Adipose tissue (tissue), 3 donors: ENCODE measurements around the gene FGR. TPM values are rescaled to one million over a fixed set of nuclear protein-coding genes. Genes with fewer than 3 reads are reported as not detected.

Source experiments
- H3K27ac ChIP-seq: one replicate; pipeline ENCODE4 v1.5.1; 2013; ENCODE audit warnings: low read depth, low read length
- WGBS, 3 donors: extraction: QIAGEN DNeasy Blood & Tissue Kit; methylation state at CpG; one replicate each; pipeline ENCODE4 v1.1.7; 2013; 5-methylcytosine and 5-hydroxymethylcytosine counted together
- polyA plus RNA-seq, 3 donors: library from polyadenylated mRNA; stranded (reverse); fragments of 200-250 nt; gene quantifications; one replicate each; pipeline ENCODE4 v1.2.3, GENCODE V29; 2013
- donor health status: healthy with polysubstance abuse.
- donor health status: Bipolar disorder and iron deficiency.
- donor health status: healthy.

The FGR gene
- polyA plus RNA-seq, 3 donors, result 4.2 to 39.8 (median 33.9) TPM

DNA sequence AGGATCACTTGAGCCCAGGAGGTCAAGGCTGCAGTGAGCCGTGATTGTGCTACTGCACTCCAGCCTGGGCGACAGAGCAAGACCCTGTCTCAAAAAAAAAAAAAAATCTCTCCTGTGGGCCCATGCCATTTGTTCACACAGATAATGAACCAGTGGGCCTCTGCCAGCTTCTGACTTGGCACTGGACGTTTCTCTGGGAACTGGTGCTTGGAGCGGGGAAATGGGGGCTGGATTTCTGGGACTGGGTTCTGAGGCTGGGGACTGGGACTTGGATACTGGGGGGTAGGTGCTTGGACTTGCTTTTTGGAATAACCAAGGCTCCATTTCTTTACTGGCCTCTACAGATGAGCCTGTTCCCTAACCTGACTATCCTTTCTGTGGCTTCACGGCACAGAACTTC is 27.3 kb upstream of the FGR start:
- 71 to 82% (median 82%) methylated on average over 5 of the region's 5 CpGs for WGBS, 3 donors
- no peak overlapping the region for H3K27ac ChIP-seq

DNA sequence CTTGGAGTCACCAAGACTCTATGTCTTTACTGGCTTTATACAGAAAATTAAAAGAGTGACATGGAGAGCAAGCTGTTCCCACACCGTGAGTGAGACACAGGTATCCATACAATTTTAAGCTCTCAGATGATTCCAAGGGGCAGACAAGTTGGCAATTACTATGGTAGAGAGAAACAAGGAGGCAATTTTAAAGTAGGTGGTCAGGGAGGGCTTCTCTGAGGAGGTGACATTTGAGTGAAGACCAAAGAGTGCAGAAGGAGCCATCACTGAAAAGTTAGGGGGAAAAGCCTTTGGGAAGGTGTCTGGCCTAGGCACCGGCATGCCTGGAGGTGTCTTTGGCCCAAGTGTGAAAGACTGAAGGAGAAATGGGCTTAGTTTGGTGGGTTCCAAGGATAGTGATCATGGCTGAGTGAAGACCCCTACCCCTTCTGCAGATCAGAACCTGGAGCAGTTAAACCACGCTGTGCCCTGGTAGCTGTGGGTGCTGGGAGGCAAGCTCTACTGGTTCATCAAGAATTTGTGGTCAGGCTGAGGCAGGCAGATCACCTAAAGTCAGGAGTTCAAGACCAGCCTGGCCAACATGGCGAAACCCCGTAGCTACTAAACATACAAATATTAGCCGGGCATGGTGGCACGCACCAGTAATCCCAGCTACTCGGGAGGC is 26.6 kb upstream of the FGR start:
- 93 to 99% (median 96%) methylated on average over 8 of the region's 8 CpGs for WGBS, 3 donors
- H3K27ac ChIP-seq, result no peak overlapping the region

DNA sequence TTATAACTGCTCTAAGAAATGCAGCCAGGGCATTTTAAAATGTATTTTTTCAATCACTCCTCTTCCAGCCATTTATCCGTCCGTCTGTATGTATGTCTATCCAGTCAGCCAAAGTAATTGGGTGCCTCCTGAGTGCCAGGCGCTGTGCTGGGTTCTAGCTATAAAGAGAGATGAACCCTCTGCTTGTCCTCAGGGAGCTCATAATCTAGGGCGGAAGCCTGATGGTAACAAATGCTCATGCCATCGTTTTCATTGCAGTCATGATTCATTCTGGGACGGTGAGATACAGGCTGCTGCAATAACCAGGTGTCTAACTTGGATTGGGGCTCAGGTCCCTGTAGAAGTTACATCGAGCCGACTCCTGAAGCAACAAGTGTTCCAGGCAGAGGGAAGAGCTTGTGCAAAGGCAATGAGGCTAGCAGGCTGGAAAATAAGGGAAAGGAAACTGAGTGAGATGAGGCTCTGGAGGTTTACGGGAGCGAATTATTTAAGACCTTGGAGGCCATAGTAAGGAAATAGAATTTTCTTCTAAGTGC is 25.4 kb upstream of the FGR start:
- 52 to 55% (median 53%) methylated on average over 10 of the region's 10 CpGs for WGBS, 3 donors

GRCh38 chr1:27659497-27660299 is 24.7 kb upstream of the FGR start:
- 6% methylated on average over 69 to 78 of the region's 78 CpGs for WGBS, 3 donors
- H3K27ac ChIP-seq, result peak overlapping the region; percentile 0

More for the DNA sequence above, 25.4 kb upstream of the FGR start:
- H3K27ac ChIP-seq, result no peak overlapping the region

DNA sequence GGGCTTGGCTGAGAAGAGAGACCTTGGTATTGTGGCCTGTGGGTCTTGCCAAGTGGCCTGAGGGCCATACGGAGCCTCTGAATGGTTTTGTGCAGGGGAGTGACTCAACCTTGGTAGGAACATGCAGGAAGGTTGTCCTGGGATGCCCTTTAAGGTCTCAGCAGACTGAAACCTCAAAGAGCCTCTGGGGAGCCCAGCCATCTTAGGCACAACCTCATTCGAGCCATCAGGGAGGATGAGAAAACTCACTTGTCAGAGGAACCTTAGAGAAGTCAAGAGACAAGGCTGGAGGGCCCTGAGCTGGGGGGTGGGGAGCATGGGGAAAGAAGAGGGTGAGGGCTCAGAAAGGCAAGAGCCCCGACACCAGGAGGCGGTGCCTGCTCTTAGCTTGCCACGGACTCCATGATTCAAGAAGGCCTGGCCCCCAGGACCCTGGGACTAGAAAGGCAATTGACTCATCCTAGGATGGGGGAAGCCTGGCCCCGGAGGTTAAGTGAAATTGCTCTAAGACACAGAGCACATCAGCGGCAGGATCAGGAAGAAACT is 24.0 kb upstream of the FGR start:
- peak overlapping the region; percentile 0 for H3K27ac ChIP-seq
- 41 to 65% (median 42%) methylated on average over 7 of the region's 7 CpGs for WGBS, 3 donors

DNA sequence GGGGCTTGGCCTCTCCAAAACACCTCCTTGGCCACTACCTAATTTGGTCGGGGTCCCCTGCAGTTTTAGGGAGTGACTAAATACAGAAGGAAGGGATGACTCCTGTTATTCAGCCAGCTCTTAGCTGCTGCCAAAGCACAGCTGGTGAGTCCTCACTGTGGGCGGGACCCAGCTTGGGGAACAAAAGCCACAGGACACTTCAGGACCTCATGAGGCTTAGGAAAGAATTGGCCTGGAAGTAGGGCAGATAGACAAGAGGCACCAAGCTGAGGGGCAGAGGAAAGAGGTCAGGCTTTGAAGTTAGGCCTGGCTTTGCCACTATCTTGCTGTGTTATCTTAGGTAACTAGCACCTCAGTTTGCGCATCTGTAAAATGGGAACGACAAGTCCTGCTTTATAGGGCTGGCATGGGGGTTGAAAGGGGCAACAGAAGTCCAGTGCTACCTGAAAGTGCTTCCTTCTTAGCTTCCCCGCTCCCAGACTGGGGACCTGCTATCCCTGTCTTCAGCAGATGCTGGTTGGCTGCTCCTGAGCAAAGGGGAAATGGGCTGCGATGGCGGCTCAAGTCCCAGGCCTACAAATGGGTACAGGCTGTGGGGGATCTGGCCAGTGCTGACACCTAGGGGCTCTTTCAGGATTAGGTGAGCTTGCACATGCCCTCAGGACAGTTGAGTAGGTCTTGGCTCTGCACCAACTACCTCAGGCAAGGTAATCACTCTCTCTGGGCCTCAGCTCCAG is 21.3 kb upstream of the FGR start:
- WGBS, 3 donors, result 73 to 90% (median 77%) methylated on average over 7 of the region's 7 CpGs
- H3K27ac ChIP-seq, result no peak overlapping the region

GRCh38 chr1:27655151-27655937 is 20.4 kb upstream of the FGR start:
- no peak overlapping the region for H3K27ac ChIP-seq
- 54 to 67% (median 65%) methylated on average over 11 of the region's 11 CpGs for WGBS, 3 donors

- H3K27ac ChIP-seq, result no peak overlapping the region
- WGBS, 3 donors, result 85 to 92% (median 87%) methylated on average over 5 of the region's 5 CpGs
Observed at GRCh38 chr1:27652111-27652864, 17.3 kb upstream of the FGR start.

DNA sequence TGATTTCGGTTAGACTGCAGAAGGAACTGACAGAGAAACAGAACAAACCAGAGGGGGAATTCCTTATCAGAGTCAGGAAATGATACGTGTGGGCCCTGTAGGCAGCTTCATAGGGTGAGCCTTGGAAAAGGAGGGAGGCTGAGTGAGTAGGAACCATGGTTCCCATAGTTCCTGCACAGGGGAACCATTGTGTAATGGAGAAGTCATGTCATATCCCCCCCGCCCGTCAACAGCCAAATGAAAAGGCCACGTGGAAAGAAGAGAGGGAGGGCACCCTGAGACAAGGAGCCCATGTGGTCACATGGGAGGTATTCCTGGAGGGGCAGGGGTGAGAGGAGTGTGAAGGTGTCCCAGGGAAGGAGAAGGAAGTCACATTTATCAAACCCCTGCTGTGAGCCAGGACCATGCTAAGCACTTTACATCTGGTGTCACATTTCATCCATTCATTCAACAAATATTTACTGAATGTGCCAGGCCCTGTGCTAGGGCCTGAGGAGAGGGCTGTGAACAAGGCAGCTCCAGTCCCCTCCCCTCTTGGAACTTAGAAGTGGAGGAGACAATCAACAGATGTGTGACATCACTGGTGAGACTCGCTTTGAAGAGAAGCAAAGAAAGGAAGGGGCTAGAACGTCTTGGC is 15.7 kb upstream of the FGR start:
- 27 to 52% (median 32%) methylated on average over 7 of the region's 7 CpGs for WGBS, 3 donors
- no peak overlapping the region for H3K27ac ChIP-seq

DNA sequence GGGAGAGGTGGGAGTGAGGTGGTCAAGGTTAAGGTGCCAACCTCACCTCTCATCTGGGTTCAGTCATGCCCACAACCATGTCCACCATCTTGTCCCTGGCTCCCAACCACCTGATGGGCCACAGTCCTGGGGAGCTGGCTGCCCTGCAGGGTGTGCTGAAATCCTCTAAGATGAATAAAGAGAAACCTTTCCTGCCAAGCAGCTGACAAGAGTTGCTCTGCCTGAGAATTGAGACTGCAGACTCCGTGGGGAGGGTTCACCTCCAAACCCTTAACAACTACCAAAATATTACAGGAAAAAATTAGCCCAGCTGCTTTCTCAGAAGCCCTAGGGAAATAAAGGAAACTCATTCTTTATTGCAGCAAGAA is 15.2 kb upstream of the FGR start:
- no peak overlapping the region for H3K27ac ChIP-seq
- WGBS, 3 donors, result 29 to 71% (median 39%) methylated on average over 1 of the region's 1 CpG

- no peak overlapping the region for H3K27ac ChIP-seq
- 87 to 88% (median 88%) methylated on average over 11 of the region's 11 CpGs for WGBS, 3 donors
Observed at GRCh38 chr1:27649306-27649635, 14.3 kb upstream of the FGR start.

DNA sequence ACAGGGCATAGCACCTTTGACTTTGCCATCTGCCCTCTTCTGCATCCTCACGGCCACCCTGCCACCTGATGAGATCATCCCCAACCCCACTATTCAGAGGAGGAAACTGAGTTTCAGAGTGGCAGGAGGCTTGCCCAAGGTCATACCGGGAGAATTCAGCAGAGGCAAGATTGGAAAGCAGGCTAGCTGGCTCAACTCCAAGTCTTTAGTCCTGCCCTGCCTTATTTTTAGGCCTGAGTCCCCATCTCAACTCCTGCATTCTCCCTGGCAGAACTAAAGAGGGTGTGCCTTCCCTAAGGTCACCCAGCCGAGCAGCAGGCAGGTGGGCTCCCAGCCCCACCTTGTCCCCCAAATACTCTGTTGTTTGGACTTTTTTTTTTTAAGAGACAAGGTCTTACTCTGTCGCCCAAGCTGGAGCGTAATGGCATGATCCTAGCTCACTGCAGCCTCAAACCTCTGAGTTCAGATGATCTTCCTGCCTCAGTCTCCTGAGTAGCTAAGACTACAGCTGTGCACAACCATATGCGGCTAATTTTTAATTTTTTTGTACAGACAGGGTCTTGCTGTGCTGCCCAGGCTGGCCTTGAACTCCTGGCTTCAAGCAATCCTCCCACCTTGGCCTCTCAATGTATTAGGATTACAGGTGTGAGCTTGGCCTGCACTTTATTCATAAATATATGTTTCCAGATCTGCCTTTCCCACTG is 13.8 kb upstream of the FGR start:
- WGBS, 3 donors, result 65 to 73% (median 65%) methylated on average over 6 of the region's 6 CpGs
- no peak overlapping the region for H3K27ac ChIP-seq

- 88 to 97% (median 89%) methylated on average over 5 of the region's 5 CpGs for WGBS, 3 donors
- no peak overlapping the region for H3K27ac ChIP-seq
Observed at GRCh38 chr1:27647328-27647727, 12.3 kb upstream of the FGR start.

- WGBS, 3 donors, result 77 to 80% (median 80%) methylated on average over 8 of the region's 8 CpGs
- H3K27ac ChIP-seq, result no peak overlapping the region
Observed at GRCh38 chr1:27646676-27647075, 11.7 kb upstream of the FGR start.

DNA sequence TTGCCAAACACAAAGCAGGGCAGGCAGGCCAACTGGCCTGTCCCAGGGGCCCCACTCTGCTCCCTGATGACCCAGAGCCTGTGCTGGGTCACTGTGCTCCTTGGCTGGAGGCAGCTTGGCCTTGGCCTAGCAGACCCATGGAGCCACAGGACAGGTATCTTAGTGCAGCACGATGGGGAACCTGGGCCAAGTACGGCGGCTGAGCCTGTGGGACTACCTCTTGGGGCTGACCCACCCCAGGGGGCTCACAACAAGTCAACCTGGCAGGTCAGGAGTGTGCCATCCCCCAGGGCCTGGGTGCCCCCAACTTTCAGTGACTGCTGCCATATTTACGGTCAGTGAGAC is 10.1 kb upstream of the FGR start:
- 94 to 96% (median 96%) methylated on average over 4 of the region's 4 CpGs for WGBS, 3 donors
- no peak overlapping the region for H3K27ac ChIP-seq

DNA sequence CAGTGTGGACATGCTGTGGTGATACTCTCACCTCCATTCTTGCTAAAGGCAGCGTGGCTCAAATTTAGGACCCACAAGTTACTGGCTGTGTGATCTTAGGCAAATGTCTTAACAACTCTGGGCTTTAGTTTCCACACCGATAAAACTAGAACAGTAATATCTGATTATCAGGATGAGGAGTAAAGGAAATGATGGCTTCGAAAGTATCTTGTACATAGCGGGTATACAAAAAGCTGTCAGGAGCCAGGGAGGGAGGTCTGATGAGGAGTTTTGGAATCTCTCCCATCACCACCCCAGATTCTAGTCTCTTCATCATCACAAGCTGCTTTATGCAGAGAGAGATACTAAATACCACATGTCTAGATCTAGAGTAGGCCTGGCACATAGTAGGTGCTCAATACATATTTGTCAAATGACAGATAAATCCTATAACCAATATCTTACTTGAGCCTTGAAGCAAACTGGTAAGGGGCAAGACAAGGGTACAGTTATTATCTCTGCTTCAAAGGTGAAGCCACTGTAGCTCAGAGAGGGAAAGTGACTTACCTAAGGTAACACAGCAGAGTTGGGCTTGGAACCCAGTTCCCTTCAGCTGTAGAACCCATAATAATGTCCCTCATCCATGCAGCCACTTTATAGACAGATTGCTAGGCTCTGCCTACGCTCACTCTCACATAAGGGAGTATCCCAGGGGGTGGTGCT is 9.5 kb upstream of the FGR start:
- 81 to 91% (median 91%) methylated on average over 5 of the region's 5 CpGs for WGBS, 3 donors
- H3K27ac ChIP-seq, result no peak overlapping the region
